NCI-H748 treated with DMSO at 0.1 percent for 48 hours (cell line): ENCODE data around the gene BOD1L1.
"Not testable (repeated sequence)": the region's sequence is repeated elsewhere in the genome, so short reads cannot be mapped to it uniquely, and the experiment has no call there.

Experiments used
- DNase-seq: peaks from one replicate; lab custom pipeline; 2025; lab: John Stamatoyannopoulos, UW

BOD1L1 gene

DNA sequence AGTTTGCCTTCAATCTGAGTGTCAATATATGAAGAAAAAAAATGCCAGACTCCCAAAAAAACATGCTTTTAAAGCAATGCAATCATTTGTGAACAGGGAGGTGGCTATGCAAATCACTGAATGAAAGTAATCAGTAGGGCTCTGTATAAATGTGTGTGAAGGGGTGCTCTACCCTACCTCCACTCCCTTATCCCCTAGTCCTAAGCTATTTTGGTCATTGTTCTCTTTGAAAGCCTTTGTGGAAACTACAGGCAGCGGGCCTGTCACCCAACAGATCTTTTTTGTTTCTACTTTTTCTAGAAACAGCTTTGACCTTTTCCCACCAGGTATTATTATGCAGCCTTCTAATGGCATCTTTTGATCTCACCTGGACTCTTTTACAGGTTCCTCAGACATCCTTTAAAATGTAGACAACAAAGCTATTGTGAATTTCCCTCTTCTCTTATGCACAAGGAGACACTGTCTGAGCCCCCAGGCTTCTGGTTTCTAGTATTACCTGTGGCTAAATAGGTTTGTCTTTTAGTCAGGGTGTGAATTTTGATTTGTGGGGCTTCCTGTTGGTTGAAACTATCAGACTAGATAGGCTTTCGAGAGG is 9.2 kb downstream of the BOD1L1 start:
- DNase-seq = no peak

DNA sequence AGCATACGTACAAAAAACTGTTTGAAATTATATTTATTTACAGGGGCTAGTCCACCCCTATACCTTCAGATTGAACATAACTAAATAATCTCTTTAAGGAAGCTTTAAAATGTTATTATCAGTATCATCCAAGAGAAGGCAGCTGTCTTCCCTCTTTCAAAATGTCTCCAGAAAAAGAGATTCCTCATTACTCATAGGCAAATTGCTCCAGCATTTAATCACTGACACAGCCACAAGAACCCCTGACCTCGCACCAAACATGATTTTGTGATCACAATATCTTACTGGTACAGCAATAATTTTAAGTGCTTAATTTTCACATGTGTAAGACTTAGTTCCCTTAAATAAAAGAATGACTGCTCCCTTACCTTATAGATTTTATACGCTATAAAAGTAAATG is 9.7 kb downstream of the BOD1L1 start:
- no peak for DNase-seq

DNA sequence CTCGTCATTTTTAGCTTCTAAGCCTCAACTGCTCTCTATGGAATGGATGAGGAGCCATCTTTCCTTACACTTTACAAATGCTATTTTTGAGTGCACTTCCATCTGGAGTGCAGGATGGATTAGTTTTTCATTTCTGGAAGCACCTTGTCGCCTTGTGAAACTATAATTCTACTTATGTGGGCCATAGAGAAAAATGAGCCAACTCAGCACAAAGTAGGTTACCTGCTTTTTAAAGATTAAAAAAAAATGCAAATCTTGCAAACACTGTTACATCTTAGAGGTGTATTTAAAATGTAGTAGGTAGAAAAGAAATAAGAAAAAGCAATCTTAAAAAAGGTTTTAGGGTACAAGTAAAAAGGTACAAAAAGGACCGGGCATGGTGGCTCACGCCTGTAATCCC is 10.9 kb downstream of the BOD1L1 start:
- DNase-seq = no peak

DNA sequence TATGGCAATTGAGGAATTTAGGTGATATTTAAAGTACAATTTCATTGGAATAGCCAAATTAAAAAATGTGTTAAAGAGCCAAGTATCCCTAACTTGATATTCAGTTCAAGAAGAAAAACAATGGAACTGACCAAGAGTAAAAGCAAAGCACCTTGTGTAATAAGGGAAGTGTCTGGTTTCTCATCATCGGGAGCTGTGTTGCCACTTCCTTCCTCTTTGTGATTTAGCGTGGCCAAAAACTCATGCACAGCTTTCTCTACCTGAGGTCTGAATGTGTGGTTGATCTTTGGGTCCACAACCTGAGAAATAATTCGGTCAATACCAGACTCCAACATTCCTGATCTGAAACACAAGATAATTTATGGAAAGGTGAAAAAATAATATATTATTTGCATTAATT is 12.4 kb downstream of the BOD1L1 start:
- DNase-seq = no peak

DNA sequence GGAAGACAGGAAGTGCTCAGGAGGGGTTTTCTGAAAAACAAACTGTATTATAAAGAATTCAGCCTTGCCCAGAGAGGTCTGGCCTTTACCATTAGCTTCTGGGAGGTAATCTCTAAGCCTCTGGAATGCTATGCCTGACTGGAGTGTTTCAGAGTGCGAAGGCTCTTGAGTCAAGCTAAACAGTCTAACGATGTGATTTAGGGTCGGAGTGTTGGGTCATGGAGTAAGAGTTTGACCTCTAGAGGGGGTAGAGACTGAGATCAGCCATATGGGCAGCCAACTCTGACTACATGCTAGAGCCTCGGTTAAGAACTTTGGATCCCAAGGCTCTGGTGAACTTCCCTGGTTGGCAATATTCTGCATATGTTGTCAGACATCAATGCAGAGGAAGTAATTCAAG is 15.0 kb downstream of the BOD1L1 start:
- no peak for DNase-seq

DNA sequence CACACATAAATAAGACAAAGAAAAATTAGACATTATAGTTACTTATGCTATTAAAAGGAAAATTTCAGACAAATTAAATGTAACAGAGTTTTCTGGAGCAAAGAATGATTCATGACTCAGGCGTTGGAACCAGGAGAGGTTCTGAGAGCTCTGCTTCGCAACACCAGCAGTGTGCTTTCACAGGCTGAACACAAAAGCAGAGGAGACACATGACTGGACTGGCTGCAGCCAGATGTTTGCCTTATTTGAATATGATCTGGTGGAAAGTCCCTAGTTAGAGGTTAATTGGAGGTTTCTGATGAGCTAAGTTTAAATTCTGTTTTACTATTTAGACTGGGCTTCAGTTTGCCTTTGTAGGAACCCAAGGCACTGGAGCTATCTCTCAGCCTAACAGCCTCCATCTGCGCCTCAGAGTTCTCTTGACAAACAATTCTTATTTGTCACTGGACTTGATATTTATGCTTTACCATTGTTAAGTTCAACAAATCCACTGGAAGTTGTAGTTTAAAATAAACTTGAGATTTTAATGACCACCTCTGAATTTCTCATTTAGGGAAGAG is 16.2 kb downstream of the BOD1L1 start:
- no peak for DNase-seq

DNA sequence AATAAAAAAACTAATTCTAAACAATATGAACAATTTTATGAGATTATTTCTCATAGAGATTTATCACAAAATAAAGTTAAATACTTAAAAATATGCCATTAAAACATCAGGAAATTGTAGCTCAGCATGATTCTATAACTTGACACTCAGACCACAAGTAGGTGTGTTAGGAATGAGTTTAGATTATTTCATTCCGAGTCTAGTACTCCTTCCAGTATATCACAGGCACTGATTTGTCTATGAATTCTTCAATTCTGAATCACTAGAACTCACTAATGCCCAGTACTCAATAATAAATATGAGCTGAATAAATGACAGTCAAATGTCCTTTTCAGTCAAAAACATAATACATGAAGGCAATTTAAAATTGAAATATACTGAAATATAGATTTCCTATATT is 22.2 kb downstream of the BOD1L1 start:
- no peak for DNase-seq

DNA sequence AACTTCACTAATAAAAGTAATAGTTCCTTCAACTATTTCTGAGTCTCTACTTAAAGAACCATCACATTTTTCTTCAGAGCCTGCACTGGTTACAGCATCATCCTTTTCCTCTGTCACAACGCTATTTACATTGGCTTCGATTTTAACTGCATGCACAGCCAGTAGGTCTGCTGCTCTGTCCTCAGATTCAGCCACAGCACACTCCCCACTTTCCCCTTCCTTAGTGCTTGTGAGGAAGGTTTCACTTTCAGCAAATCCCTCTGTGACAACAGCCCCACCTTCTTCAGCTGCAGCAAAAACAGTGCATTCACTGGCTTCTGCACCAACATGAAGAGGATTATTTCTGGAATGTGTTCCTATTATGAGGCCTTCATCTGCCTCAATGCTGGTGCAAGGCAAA is 25.7 kb downstream of the BOD1L1 start:
- no peak for DNase-seq

DNA sequence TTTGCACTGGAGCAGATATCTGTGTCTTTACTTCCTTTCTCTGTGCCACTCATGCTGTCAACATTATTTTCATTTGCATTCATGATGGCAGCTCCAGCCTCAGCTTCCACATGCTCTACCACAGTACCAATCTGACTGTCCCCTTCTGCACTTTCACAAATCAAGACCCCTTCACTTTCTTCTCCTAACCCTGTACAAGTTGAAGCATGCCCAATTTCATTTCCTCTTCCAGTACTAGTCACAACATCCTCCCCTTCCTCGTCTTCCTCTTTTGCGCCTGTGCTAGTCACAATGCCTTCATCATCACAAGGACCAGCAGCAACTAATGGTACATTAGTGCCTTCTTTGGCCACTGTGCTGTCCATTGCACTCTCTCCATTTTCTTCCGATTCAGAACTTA is 26.5 kb downstream of the BOD1L1 start:
- no peak for DNase-seq

DNA sequence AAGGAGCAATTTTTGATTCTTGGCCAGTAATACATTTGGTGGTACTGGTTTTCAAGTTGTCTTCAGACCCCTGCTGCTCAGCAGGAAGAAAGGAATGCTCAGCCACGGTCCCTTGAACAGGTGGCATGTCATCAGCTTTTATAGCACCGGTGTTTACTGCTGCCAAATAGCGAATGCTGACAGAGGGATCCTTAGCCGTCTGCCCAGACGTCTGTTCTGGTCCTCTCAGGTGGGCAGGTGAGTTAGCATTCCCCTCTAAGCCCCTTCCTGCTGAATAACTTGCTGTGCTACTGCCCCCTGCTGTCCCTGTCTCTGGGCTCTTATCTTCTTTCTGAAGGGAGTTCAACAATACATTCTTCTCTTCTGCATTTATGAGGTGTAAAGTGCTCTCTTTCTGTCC is 28.4 kb downstream of the BOD1L1 start:
- DNase-seq = no peak

DNA sequence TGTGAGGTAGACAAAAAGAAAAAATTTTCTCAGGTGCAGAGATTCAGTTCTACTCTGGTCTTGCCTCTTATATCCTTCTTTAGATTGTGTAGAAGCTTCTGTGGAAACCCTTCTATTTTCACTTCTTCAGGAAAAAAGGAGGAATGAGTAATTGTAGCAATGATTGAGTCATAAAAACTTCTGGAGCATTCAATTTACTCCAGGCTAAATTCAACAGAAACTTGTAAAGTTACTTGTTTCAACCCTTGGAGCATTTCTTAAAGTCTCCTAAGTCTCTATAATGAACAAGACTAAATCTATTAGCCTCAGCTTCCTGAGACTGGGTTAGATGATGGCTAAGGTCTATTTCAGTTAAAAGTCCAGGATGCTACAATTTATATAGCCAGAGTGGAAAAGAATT is 29.9 kb downstream of the BOD1L1 start:
- DNase-seq = no peak

DNA sequence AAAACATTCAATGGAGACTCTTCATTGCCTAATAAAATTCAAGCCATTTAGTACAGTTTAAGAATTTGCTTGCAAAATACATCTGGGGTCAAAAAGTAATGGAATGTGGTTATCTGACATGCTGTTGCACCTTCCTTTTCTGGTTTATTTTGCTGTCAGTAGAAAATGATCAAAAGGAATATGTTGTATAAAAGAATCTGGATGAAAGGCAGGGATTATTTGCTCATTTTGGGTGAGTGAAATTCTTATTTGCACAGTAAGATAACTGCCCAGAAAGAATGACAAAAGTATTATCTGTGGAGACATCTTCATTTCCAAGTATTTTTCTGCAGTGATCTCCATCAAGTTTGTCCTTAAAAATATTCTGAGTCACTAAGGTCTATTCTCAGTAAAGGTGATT is 30.4 kb downstream of the BOD1L1 start:
- no peak for DNase-seq

DNA sequence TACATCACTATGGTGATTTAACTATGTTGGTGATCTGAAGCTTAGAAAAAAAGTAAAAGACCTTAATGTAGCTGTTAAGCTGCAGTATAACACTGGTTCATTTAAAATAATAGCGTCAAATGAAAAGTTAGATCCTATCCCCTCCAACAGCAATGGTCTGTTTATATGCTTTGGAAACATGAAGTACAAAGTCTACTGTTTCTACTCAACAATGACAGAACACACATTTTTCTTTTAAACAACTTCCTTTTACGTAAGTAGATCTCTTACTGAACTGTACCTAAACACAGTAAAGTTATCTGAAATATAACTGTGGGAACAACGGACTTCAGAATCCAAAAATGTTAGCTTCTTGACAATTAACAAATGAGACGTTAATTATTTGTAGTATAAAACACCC is 35.3 kb downstream of the BOD1L1 start:
- no peak for DNase-seq

DNA sequence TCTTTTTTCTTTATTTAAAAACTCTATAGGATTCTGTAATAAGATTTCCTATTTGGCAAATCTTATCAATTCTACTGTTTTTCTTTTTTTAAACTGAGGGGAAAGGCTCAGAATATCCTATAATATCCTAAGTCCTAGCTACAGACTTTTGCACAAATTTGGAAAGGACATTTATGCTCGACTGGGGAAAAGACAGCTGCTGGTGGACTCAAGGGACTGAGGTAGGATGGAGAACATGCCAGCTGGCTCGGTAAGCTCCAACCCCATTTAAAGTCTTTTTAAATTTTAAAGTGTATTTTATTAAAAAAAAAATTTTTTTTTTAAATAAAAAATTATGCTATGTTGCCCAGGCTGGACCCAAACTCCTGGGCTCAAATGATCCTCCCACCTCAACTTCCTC is 36.8 kb downstream of the BOD1L1 start:
- DNase-seq = no peak

DNA sequence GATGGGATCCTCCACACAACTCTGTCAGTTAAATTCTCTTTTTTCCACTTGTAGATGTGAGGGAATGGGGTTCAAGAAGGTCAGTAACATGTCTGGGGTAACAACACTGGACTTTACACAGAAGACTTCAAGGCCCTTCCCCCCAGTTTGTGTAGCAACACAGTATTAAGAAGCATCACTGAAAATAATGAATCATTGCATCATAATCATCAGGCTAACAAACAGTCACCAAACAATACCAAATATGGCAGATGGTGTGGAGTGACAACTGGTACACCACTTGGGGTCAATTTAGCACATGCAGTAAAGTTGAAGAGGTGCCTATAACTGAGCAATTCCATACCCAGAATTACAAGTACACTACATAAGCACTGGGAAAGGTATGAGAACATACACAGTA is 38.6 kb downstream of the BOD1L1 start:
- DNase-seq = no peak

DNA sequence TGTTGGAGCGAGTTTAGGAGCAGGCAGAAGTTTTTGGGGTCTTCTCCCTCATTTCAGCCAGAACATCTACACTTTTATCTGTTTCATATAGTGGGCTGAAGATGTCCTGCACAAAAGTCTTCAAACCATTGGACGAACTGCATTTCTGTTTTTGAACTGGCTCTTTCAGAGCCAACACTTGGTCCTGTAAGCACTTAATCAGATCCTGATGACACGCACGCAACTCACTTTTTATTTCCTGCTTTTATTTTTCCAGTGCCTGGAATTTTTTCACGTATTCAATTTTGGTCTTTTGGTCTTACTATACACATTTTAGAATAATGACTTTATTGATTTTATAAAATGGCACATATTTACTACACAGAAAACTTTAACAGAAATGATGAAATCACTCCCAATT is 43.0 kb downstream of the BOD1L1 start:
- DNase-seq = no peak

DNA sequence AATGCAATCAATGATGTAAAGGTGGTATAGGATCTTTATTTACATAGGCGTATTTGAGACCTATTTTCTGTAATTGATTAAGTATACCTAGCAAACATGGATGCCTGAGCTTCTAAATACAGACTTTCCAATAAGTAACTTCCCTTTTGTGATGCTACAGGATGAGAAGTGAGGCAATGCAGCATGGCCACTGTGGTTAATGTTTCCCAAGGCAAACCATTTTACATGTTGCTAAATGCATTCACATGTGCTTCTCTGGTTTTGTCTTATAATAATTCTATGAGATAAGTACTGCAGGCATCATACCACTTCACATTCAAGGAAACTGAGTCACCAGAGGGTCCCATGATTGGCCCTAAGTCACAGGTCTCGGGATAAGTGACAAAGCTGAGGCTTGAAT is 47.5 kb downstream of the BOD1L1 start:
- no peak for DNase-seq

DNA sequence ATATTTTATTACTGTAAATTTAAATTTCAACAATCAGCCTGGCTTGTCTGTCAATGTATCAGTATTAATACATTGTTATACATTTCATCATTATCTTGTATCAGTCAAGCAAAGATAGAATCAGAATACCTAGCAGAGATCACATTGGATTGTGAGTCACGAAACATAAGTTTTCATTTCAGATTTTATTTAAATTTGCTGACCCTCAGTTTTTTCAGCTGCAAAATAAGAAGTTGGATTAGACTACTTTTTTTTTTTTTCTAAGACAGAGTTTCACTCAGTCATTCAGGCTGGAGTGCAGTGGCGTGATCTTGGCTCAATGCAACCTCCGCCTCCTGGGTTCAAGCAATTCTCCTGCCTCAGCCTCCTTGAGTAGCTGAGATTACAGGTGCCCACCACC is 49.9 kb downstream of the BOD1L1 start:
- DNase-seq = no peak

DNA sequence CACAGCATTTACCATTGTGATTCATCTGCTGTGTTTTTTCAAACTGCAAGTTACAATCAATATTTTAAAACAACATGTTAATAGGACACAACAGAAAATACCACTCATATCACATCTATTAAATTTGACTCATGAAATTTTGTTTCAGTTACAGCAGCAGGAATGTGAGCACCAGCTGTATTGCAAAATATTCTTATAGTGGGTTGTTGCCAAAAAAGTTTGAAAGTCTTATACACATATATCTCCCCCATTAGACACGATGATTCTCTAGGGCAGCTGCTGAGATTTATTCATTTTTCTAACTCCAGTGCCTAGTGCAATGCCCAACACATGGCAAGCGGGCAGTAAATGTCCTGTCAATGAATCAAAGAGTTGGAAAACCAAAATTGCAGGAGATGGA is 56.6 kb downstream of the BOD1L1 start:
- DNase-seq = no peak

DNA sequence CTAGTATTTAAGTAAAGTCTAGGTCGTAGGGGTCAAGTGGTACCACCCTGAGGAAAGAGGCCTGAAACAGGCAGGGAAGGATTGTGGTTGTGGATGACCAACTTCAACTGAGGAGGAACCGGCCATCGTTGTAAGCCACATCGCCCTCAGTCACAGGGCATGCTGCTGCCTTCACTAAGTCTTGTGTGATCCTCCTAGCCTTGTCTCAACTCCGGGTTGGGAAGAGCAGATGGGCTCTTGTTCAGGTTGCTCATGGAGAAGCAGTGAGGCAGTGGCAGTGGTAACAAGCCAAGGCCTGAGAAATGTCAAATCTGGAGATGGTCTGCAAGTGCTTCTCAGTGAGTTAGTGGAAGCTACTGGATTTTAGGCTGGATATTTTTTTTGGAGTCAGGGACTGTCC is 60.4 kb downstream of the BOD1L1 start:
- DNase-seq = no peak

DNA sequence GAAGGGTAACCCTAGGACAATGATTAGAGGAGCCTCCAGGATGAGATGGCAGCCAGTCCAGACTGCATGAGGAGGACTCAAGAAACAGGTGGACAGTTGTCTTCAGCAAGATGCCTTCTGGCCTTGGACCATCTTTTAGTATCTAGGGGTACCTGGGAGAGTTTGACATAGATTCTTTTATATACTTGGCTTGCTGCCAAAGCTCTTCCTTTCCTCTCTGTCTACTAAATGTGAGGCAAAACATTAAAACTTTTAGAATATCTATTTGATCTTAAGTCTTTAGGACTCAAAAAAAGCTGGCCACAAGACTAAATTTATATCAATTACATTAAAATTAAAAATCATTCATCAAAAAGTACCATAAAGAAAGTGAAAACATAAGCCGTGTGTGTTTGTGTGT is 64.6 kb downstream of the BOD1L1 start:
- no peak for DNase-seq

DNA sequence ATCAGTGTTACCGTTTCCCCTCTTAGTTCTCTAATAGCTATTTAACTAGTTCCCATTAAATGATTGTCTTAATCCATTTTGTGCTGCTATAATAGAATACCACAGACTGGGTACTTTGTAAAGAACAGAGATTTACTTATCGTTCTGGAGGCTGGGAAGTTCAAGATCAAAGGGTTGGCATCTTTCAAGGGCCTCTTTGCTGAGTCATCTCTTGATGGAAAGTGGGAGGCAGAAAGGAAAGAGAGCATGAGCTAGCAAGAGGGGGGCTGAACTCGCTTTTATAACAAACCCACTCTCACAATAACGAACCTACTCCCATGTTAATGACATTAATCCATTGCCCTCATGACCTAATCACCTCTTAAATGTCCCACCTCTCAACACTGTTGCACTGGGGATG is 65.9 kb downstream of the BOD1L1 start:
- DNase-seq = no peak

DNA sequence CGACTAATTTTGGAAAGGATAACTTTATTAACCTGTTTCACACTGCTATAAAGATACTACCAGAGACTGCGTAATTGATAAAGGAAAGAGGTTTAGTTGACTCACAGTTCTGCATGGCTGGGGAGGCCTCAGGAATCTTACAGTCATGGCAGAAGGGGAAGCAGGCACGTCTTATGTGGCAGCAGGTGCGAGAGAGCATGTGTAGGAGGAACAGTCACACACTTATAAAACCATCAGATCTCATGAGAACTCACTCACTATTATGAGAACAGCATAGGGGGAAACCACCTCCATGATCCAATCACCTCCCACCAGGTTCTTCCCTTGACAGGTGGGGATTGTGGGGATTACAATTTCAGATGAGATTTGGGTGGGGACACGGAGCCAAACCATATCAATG is 67.4 kb downstream of the BOD1L1 start:
- not testable (repeated sequence) for DNase-seq

DNA sequence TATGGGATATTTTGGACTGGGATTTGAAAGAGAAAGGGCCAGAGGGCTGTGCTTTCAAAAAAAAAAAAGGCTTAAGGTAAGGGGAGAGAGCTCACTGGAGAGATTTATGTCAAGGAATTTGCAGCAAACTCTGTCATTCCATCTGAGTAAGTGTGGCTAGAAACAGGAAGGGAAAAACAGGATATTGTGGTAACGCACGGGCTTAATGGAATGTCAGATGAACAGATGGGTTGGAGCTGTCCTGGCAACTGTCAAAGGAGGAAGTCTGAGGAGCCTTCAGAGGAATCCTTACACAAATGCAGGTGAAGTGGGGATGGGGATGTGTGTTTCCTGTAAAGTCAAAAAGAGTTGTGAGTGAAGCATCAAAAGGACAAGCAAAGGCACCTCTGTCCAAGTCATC is 68.1 kb downstream of the BOD1L1 start:
- no peak for DNase-seq

DNA sequence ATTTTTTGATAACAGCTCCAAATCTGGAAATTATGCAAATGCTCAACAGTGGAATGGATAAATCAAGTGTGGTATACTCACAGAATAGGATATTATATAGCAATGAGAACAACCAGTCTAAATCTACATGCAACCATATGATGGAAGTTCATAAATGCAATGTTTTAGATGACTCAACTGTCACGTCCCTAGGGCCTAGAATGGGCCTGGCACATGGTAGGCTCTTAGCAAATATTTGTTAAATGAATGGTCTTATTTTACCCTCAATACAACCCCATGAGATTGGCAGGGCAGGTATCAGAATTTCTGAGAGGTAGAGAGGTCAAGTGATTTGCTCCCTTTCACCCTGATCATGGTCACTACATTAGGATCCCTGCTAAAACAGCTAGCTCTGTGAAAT is 68.6 kb downstream of the BOD1L1 start:
- DNase-seq = no peak
